NCI-H1417 (cell line): Measurements from ENCODE around the gene SLC27A2.

Experiments
- DNase-seq, 3 experiments: peaks; one replicate each; lab custom pipeline; 2025; lab: John Stamatoyannopoulos, UW

SLC27A2 gene

DNA sequence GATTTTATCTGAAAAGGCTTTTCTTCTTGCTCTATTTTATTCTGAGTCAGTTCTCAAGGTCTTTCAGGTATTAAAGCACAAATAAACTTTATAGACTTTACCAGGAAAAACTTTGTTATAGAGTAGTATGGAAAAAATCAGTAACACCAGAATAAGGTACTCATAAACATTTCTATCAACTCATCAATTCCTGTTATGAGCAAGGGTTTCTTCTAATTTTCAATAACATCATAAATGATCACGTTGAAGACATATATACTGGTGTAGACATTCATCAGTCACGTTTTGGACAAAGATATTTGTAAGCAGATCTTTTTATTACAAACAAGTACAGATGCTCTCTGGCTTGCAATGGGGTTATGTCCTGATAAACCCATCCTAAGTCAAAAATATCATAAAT lies 93.1 kb downstream of the SLC27A2 start:
- DNase-seq, result no peak

DNA sequence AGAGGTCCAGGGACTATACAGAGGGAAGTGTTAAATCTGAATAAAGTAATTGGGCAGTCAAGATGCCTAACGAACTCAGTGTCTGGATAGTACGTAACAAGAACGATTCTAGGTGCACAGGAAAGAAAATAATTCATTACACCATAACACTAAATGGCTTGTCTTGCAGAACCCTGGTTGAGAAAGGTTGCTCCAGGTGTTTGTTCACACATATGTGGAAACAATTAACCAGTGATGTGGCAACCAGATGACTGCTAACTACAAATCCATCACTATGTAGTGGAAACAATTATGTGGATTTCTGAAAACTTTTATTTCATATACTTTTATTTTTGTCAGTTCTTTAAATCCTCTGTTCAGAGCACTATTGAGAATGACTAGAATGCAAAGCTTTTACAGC lies 93.9 kb downstream of the SLC27A2 start:
- no peak for DNase-seq

DNA sequence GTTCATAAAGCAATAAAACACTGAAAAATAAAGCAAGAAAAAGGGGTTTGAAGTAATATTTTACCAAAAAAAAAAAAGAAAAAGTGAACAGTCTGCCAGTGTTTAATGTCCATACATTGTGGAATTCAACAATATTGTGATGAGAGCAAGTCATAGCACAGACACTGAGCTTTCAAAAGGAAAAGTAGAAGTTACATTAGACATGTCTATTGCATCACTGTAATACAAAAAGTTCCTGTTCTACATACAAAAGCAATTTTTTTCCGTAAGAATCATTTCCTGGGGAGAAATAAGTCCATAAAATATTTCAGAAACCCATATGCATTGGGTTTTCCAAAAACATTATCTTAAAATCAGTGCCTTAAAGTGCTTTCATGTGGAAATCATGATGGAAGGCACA lies 95.4 kb downstream of the SLC27A2 start:
- DNase-seq, result no peak

DNA sequence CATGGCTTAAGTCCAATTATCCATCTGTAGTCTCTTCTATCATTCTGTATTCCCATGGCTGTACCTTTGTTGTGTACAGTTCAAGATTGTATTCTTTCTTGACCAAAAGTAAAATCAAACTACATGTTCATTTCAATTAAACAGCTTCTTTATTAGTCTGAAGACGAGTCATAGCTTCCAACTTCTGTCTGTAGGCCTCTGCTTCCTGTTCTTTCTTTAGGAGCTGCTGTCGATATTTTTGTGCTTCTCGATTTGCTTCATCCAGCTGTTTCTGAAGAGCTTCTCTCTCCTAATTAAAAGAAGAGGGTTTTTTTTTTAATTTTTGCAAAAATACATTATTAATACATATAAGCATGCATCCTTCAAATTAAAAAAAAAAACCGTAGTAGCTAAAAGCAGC lies 96.5 kb downstream of the SLC27A2 start:
- DNase-seq, result no peak

DNA sequence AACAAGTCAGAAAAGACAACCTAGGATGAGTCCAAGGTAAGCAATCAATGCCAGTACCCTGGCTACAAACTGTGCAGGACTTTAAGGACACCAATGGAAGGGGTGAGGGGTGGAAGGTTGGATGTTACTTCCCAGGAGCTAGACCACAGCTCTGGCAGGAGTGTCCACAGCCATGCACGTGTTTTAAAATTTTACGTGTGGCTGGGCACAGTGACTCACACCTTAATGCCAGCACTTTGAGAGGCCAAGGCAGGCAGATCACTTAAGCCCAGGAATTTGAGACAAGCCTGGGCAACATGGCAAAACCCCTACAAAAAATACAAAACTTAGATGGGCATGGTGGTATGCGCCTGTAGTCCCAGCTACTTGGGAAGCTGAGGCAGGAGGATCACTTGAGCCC lies 98.3 kb downstream of the SLC27A2 start:
- no peak for DNase-seq

DNA sequence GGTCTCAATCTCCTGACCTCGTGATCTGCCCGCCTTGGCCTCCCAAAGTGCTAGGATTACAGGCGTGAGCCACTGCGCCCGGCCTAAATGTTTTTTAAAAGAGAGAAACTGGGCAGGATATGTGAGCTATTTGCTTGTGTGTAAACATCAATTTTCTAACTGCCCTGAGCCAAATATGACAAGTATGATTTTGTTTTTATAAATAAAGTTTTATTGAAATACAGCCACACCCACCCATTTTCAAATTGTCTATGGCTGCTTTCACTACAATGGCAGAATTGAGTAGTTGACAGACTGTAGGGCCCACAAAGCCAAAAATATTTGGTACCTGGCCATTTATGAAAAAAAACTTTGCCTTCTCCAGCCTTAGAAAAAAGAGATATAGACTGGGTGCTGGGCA lies 99.4 kb downstream of the SLC27A2 start:
- DNase-seq, result no peak
